Activated CD4-positive, alpha-beta T cell treated with anti-CD3 and anti-CD28 coated beads, Interleukin-2, amount 10 ng/mL, durations not matched to agents 7 days and 5 days (primary cell): Measurements from ENCODE around the gene ARFGAP2. TPM values are rescaled to one million over a fixed set of nuclear protein-coding genes. Genes with fewer than 3 reads are reported as not detected.
A peak's percentile ranks its signal among the peaks of the same experiment; 100 is the strongest.
"Not testable (repeated sequence)": the region's sequence is repeated elsewhere in the genome, so short reads cannot be mapped to it uniquely, and the experiment has no call there.

Source experiments
- CTCF ChIA-PET: fragments of 350-600 bp; sonication (Branson Sonifier 250); formaldehyde crosslinking; loops from one replicate; lab custom pipeline; 2021; ENCODE audit warnings: antibody characterized with exemption; lab: Charles Lee
- POLR2A ChIA-PET: fragments of 350-600 bp; sonication (Branson Sonifier 250); formaldehyde crosslinking; loops from one replicate; lab custom pipeline; 2021; ENCODE audit warnings: antibody characterized with exemption; lab: Charles Lee
- DNase-seq: peaks from one replicate; pipeline ENCODE4 v3.0.0-alpha.2; 2020
- H3K27ac Mint-ChIP-seq: one replicate; pipeline ENCODE4 v1.8.0; 2021; ENCODE audit warnings: mild to moderate bottlenecking, moderate library complexity, mixed read lengths
- H3K27me3 Mint-ChIP-seq: one replicate; pipeline ENCODE4 v1.8.0; 2021; ENCODE audit warnings: mixed read lengths
- H3K36me3 Mint-ChIP-seq: one replicate; pipeline ENCODE4 v1.8.0; 2021; ENCODE audit warnings: low read depth, mixed read lengths
- H3K4me1 Mint-ChIP-seq: one replicate; pipeline ENCODE4 v1.8.0; 2021; ENCODE audit warnings: mixed read lengths
- H3K4me3 Mint-ChIP-seq: one replicate; pipeline ENCODE4 v1.8.0; 2021; ENCODE audit warnings: mild to moderate bottlenecking, moderate library complexity, mixed read lengths
- H3K9me3 Mint-ChIP-seq: one replicate; pipeline ENCODE4 v1.8.0; 2021; ENCODE audit warnings: mixed read lengths
- total RNA-seq, 2 experiments: library from RNA; stranded (reverse); gene quantifications; one replicate each; pipeline ENCODE4 v1.2.3, GENCODE V29; 2021

Gene ARFGAP2
- total RNA-seq, result 100 to 1,000 TPM in 1 of 2 experiments, 10 to 100 TPM in 1; 88.1 to 103 TPM

DNA sequence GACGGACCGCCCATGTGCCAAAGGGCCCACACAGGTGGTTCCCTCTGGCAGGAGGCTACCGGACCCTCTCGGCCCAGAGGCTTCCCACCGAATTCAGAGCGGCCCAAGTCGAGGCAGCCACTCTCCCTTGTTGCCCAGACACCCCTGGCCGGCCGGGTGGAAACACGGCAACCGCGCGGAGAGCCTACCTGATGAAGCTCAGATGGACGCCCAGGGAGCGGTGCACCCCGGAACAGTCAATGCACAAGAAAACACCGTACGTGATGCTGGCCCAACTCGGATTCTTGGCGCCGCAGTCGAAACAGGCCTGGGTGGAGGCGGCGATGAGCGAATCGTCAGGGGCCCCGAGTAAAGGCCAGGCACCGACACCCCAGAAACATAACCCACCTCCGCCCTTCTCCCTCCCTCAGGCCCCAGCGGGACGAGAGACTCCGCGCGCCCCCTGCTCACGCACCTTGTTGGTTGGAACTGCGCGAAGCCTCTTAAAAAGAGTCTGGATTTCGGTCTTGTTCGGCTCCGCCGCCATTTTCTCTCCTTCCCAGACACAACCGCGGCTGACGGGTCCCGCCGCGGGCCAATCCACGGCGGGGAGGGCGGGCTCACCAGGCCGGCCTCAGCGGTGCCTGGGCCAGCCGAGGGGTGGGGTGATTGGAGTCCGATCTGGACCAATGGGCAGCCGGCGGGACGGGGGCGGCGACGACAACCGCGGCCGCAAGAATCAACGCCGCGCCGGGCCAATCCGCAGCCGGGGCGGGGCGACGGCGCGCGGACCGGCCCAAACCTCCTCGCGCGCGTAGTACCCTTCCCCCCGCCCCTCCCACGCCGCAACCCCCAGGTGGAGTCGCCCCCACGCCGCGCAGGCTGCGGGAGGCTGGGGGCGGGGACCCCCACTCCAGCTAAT is at the start of gene ARFGAP2:
Gene ARFGAP2, minus strand, starts transcription at position 552 of the 901 bp plus-strand sequence. Its CDS starts 26 bp downstream, at position 526.
- peak within 1 kb of the TSS; percentile 100 for H3K27ac Mint-ChIP-seq
- no peaks in the 10 kb centered on the region for H3K9me3 Mint-ChIP-seq
- DNase-seq, result peak; percentile 97
- peak within 1 kb of the TSS; percentile 92 for H3K4me3 Mint-ChIP-seq
- H3K36me3 Mint-ChIP-seq, result peaks cover 30% of the 10 kb centered on the region
- ChIA-PET POLR2A (no interaction called here), CTCF (interaction anchor here (0.7 to 3.9 kb wide), 6 partner anchors 11 to 228 kb away, joined by 3 to 18 read pairs (median 10); partner anchors contain the start of gene DDB2)
- no peaks in the 10 kb centered on the region for H3K27me3 Mint-ChIP-seq
- peaks cover 58% of the 10 kb centered on the region for H3K4me1 Mint-ChIP-seq

DNA sequence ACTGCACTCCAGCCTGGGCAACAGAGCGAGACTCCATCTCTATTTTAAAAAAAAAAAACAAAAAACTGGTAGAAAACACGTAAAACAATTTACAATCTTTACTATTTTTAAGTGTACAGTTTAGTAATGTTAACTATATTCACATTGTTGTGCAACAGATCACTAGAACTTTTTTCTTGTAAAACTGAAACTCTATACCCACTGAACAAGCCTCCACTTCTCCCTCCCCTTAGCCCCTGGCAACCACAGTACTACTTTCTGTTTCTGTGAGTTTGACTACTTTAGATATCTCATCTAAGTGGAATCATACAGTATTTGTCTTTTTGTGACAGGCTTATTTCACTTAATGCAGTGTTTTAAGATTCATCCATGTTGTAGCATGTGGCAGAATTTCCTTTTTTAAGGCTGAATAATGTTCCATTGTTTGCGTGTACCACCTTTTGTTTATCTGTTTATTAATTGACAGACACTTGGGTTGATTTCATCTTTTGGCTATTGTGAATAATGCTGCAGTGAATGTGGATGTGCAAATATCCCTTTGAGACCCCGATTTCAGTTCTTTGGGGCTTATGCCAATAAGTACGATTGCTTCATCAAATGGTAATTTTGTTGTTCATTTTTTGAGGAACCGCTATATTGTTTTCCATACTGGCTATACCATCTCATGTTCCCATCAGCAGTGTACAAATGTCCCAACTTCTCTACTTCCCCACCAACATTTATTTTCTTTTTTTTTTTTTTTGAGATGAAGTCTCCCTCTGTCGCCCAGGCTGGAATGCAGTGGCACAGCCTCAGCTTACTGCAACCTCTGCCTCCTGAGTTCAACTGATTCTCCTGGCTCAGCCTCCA is 49.1 kb upstream of the ARFGAP2 start:
- Mint-ChIP-seq H3K4me1 (peaks cover 32% of the 10 kb centered on the region), H3K9me3 (no peaks in the 10 kb centered on the region), H3K36me3 (peaks cover 50% of the 10 kb centered on the region), H3K4me3 (peak overlapping the region; percentile 4), H3K27ac (peak overlapping the region; percentile 65), H3K27me3 (no peaks in the 10 kb centered on the region)
- POLR2A ChIA-PET, result no interaction called here
- CTCF ChIA-PET, result interaction anchor here (0.6 to 1.8 kb wide), 2 partner anchors 10 to 37 kb away, joined by 4 read pairs; partner anchors contain the start of gene DDB2
- peak; percentile 51 for DNase-seq

DNA sequence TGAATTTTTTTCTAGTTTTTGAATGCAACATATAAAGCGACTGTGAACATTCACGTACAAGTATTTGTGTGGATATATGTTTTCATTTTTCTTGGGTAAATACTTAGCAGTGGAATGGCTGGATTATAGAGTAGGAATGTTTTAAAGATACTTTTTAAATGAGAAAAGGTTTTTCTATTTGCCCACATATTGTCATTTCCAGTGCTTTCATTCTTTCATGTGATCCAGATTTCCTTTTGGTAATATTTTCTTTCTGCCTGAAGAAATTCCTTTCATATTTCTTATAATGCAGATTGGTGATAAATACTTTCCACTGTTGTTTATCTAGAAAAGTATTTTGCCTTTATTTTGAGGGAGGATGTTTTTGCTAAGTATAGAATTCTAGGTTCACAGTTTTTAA is 46.0 kb upstream of the ARFGAP2 start:
- no peak overlapping the region for H3K4me3 Mint-ChIP-seq
- H3K9me3 Mint-ChIP-seq, result no peaks in the 10 kb centered on the region
- ChIA-PET POLR2A (interaction anchor here (0.6 kb wide), 1 partner anchor 8 kb away, joined by 3 read pairs; the partner anchor contains the start of gene DDB2), CTCF (interaction anchor here (1.0 kb wide), 1 partner anchor 15 kb away, joined by 8 read pairs; no protein-coding TSS in a partner anchor)
- H3K27ac Mint-ChIP-seq, result no peak overlapping the region
- H3K27me3 Mint-ChIP-seq, result no peaks in the 10 kb centered on the region
- H3K4me1 Mint-ChIP-seq, result peaks cover 45% of the 10 kb centered on the region
- H3K36me3 Mint-ChIP-seq, result peaks cover 52% of the 10 kb centered on the region
- DNase-seq, result no peak

DNA sequence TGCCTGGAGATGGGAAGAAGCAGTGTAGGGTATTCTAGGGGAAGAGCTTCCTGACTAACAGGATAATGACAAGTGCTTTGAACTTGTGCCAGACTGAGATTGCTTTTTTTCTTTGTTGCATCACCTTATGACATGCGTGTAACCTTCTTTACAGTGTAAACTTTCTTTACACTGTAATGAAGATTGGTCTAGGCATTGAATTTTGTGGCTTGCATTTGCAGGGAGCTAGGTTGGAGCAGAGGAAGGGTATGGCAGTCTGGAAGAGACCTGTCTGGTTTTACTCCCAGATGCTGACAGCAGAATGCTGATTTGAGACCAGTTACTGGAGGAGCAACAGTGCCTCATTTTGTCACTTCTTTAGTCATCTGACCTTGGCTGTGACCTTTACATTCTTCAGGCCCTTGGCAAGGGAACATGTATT is 43.7 kb upstream of the ARFGAP2 start:
- peaks cover 49% of the 10 kb centered on the region for H3K4me1 Mint-ChIP-seq
- H3K27ac Mint-ChIP-seq, result peak overlapping the region; percentile 3
- H3K9me3 Mint-ChIP-seq, result no peaks in the 10 kb centered on the region
- peaks cover 49% of the 10 kb centered on the region for H3K36me3 Mint-ChIP-seq
- no peaks in the 10 kb centered on the region for H3K27me3 Mint-ChIP-seq
- CTCF ChIA-PET, result interaction anchor here (0.6 to 1.9 kb wide), 4 partner anchors 9 to 45 kb away, joined by 3 to 7 read pairs (median 4); no protein-coding TSS in a partner anchor
- no peak for DNase-seq
- no peak overlapping the region for H3K4me3 Mint-ChIP-seq
- POLR2A ChIA-PET, result no interaction called here

DNA sequence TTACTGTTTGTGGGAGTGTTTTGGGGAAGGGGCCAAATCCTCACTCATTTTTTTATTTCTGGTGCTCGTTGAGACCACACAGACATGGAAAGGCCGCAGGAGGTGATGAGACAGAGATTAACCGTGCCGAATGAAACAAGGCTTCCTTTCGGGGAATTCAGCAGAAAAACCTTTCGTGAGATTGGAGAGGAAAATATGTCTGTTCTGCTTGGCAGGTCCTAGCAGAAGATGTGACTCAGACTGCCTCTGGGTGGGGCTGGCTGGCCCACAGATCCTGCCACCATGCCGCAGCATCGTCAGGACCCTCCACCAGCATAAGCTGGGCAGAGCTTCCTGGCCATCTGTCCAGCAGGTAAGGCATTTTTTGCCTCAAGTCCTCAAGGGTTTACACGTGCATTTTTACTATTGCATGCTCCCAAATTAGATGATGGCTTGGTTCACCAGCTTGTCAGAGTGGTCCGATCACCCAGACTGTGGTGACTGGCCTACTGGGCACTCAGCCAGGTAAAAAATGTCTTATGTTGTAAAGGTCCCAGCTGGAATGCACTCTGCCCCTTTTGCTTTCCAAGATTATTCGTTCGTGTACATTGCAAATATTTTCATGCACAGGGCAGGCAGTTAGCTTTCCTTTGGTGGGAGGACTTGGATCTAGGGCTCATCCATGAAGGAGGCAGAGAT is 39.6 kb upstream of the ARFGAP2 start:
- Mint-ChIP-seq H3K4me1 (peaks cover 38% of the 10 kb centered on the region), H3K36me3 (peaks cover 34% of the 10 kb centered on the region), H3K27me3 (no peaks in the 10 kb centered on the region), H3K4me3 (peak overlapping the region; percentile 100), H3K9me3 (no peaks in the 10 kb centered on the region), H3K27ac (peak overlapping the region; percentile 100)
- DNase-seq, result peak; percentile 61
- ChIA-PET CTCF (interaction anchor here (0.9 to 3.3 kb wide), 10 partner anchors 8 to 195 kb away, joined by 3 to 18 read pairs (median 4); partner anchors contain the start of gene PACSIN3), POLR2A (interaction anchor here (0.8 to 1.6 kb wide), 3 partner anchors 19 to 32 kb away, joined by 5 to 6 read pairs (median 5); partner anchors contain the start of gene ACP2)

GRCh38 chr11:47215366-47215910 is 38.8 kb upstream of the ARFGAP2 start:
- no peaks in the 10 kb centered on the region for H3K27me3 Mint-ChIP-seq
- peak overlapping the region; percentile 100 for H3K4me3 Mint-ChIP-seq
- peaks cover 33% of the 10 kb centered on the region for H3K36me3 Mint-ChIP-seq
- POLR2A ChIA-PET, result interaction anchor here (0.6 to 1.6 kb wide), 8 partner anchors 20 to 428 kb away, joined by 4 to 9 read pairs (median 4); partner anchors contain the start of gene ACP2
- peak overlapping the region; percentile 100 for H3K27ac Mint-ChIP-seq
- H3K9me3 Mint-ChIP-seq, result no peaks in the 10 kb centered on the region
- DNase-seq, result no peak
- peaks cover 37% of the 10 kb centered on the region for H3K4me1 Mint-ChIP-seq
- CTCF ChIA-PET, result interaction anchor here (0.9 to 3.3 kb wide), 9 partner anchors 9 to 62 kb away, joined by 3 to 18 read pairs (median 4); partner anchors contain the start of genes ACP2 and PACSIN3

DNA sequence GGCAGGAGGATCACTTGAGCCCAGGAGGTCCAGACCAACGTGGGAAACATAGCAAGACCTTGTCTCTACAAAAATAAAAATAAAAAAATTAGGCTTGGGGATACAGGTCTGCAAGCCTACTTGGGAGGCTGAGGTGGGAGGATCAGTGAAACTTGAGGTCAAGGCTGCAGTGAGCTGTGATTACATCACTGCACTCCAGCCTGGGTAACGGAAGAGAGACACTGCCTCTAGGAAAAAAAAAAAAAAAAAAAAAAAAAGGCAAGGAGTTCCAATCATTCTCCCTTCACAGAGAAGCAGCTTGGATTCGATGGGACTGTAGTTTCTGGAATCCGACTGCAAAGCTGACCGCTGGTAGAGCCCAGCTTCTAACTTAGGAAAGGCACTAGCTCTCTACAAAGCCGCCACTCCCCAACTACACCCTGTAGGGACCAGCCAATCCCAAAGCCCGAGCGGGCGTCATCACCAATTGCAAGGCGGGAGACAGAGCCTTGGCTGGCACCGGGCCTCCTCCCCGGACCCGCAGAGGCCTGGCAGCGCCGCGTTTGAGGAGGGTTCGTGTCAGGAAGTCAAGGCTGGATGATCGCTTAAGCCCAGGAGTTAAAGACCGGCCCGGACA is 37.4 kb upstream of the ARFGAP2 start:
- Mint-ChIP-seq H3K4me3 (peak overlapping the region; percentile 100), H3K4me1 (peaks cover 27% of the 10 kb centered on the region), H3K9me3 (no peaks in the 10 kb centered on the region), H3K36me3 (peaks cover 26% of the 10 kb centered on the region), H3K27me3 (no peaks in the 10 kb centered on the region), H3K27ac (peak overlapping the region; percentile 100)
- ChIA-PET CTCF (interaction anchor here (0.6 to 3.3 kb wide), 5 partner anchors 13 to 35 kb away, joined by 3 to 18 read pairs (median 4); partner anchors contain the start of genes ACP2 and PACSIN3), POLR2A (interaction anchor here (0.6 to 1.6 kb wide), 6 partner anchors 17 to 900 kb away, joined by 3 to 9 read pairs (median 4); partner anchors contain the start of gene ACP2)
- DNase-seq, result peak; percentile 94

GRCh38 chr11:47212938-47213337 is 36.3 kb upstream of the ARFGAP2 start:
- Mint-ChIP-seq H3K9me3 (no peaks in the 10 kb centered on the region), H3K27me3 (no peaks in the 10 kb centered on the region), H3K4me3 (no peak overlapping the region), H3K36me3 (peaks cover 18% of the 10 kb centered on the region), H3K27ac (peak overlapping the region; percentile 64), H3K4me1 (peaks cover 20% of the 10 kb centered on the region)
- DNase-seq, result no peak
- ChIA-PET POLR2A (interaction anchor here (0.6 kb wide), 1 partner anchor 36 kb away, joined by 3 read pairs; the partner anchor contains the start of gene ACP2), CTCF (interaction anchor here (2.0 kb wide), 1 partner anchor 11 kb away, joined by 4 read pairs; no protein-coding TSS in a partner anchor)

DNA sequence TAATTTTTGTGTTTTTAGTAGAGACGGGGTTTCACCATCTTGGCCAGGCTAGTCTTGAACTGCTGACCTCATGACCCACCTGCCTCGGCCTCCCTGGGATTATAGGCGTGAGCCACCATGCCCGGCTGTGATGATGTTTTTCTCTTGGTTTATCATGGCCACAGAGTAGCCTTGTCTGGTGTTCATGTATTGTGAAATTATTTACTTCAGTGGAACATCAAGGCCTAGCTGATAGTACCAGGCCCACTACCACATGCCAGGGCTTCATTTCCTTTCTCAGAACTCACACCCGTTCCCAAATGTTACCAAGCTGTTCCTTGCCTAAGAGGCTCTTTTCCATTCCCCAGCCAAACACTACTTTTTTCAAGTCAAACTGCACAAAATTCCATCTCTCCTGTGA is 31.9 kb upstream of the ARFGAP2 start:
- Mint-ChIP-seq H3K9me3 (no peaks in the 10 kb centered on the region), H3K27me3 (peaks cover 8% of the 10 kb centered on the region), H3K4me1 (peaks cover 2% of the 10 kb centered on the region), H3K36me3 (no peaks in the 10 kb centered on the region), H3K27ac (no peak overlapping the region), H3K4me3 (no peak overlapping the region)
- ChIA-PET CTCF (interaction anchor here (0.6 to 0.7 kb wide), 2 partner anchors 95 to 292 kb away, joined by 3 read pairs; no protein-coding TSS in a partner anchor), POLR2A (no interaction called here)
- DNase-seq, result no peak

- H3K9me3 Mint-ChIP-seq, POLR2A ChIA-PET, H3K27me3 Mint-ChIP-seq, H3K4me3 Mint-ChIP-seq, DNase-seq, H3K27ac Mint-ChIP-seq, H3K4me1 Mint-ChIP-seq, H3K36me3 Mint-ChIP-seq: not testable (repeated sequence)
- CTCF ChIA-PET, result interaction anchor here (0.6 to 0.8 kb wide), 5 partner anchors 15 to 396 kb away, joined by 3 to 8 read pairs (median 3); no protein-coding TSS in a partner anchor
Observed at GRCh38 chr11:47208008-47208552, 31.4 kb upstream of the ARFGAP2 start.
